ENCODE results near the gene RAG2. TPM values are rescaled to one million over a fixed set of nuclear protein-coding genes. Genes with fewer than 3 reads are reported as not detected.

The RAG2 gene
- total and polyA plus RNA-seq, 2 experiments from 2014 or later = not detected

DNA sequence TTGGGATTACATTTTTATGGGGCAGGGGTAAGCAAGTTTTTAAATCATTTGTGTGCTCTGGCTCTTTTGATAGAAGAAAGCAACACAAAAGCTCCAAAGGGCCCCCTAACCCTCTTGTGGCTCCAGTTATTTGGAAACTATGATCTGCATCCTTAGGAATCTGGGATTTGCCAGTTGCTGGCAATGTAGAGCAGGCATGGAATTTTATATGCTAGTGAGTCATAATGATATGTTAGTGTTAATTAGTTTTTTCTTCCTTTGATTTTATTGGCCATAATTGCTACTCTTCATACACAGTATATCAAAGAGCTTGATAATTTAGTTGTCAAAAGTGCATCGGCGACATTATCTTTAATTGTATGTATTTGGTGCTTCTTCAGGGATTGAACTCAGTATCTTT, 20.2 kb downstream of the RAG2 start:
- Histone ChIP-seq H3K4me2 (no peak overlapping the region), H2AFZ (no peak overlapping the region), H3K27me3 (ENCODE audit: insufficient read depth) (no peaks in the 10 kb centered on the region), H3K9me2 (ENCODE audit: insufficient read depth) (no peaks in the 10 kb centered on the region), H3F3A (replicated peaks; ENCODE audit: low read depth) (no peaks in the 10 kb centered on the region), H3K79me2 (replicated peaks; ENCODE audit: insufficient read depth) (no peaks in the 10 kb centered on the region), H3K4me3 (no peak overlapping the region), H3K4me1 (ENCODE audit: insufficient read depth) (no peaks in the 10 kb centered on the region), H3K36me3 (ENCODE audit: insufficient read depth) (peaks cover 5% of the 10 kb centered on the region; the same call in 1 of the 2 replicates), H4K20me1 (replicated peaks; ENCODE audit: insufficient read depth) (no peaks in the 10 kb centered on the region), H3K27ac (ENCODE audit: low read depth) (no peak overlapping the region)
- no peak overlapping the region for H3K27ac Mint-ChIP-seq
- H3K4me3 Mint-ChIP-seq = no peak overlapping the region
- no peak for ATAC-seq
- TF ChIP-seq, protein P1, sequence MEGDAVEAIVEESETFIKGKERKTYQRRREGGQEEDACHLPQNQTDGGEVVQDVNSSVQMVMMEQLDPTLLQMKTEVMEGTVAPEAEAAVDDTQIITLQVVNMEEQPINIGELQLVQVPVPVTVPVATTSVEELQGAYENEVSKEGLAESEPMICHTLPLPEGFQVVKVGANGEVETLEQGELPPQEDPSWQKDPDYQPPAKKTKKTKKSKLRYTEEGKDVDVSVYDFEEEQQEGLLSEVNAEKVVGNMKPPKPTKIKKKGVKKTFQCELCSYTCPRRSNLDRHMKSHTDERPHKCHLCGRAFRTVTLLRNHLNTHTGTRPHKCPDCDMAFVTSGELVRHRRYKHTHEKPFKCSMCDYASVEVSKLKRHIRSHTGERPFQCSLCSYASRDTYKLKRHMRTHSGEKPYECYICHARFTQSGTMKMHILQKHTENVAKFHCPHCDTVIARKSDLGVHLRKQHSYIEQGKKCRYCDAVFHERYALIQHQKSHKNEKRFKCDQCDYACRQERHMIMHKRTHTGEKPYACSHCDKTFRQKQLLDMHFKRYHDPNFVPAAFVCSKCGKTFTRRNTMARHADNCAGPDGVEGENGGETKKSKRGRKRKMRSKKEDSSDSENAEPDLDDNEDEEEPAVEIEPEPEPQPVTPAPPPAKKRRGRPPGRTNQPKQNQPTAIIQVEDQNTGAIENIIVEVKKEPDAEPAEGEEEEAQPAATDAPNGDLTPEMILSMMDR (conservative IDR thresholded peaks at IDR 0.05; ENCODE audit: low read depth in 2 of 2) = no peak
- DNase-seq (ENCODE audit: low spot score) = no peak
- H3K9me3 Mint-ChIP-seq = peaks cover 22% of the 10 kb centered on the region
- H3K36me3 Mint-ChIP-seq (ENCODE audit: low read depth) = peaks cover 15% of the 10 kb centered on the region
- no peaks in the 10 kb centered on the region for H3K4me1 Mint-ChIP-seq
- H3K27me3 Mint-ChIP-seq (ENCODE audit: insufficient read depth, low read depth, poor library complexity) = peaks cover 3% of the 10 kb centered on the region

DNA sequence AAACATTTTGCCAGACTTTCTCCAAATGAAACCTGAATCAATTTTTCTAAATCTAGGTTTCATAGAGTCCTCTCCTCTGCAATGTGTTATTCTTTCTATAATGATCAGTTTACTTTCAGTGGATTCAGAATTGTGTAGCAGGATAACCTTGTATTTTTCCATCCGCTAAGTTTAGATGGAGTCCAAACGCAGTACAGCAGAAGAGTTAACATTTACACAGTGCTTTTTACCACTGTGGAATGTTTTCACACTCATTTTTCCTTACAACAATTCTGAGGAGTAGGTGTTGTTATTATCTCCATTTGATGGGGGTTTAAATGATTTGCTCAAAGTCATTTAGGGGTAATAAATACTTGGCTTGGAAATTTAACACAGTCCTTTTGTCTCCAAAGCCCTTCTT, 20.7 kb downstream of the RAG2 start:
- no peak overlapping the region for H3K4me3 Mint-ChIP-seq
- Histone ChIP-seq H3K9me2 (ENCODE audit: insufficient read depth) (no peaks in the 10 kb centered on the region), H3K4me3 (no peak overlapping the region), H3K4me1 (ENCODE audit: insufficient read depth) (no peaks in the 10 kb centered on the region), H2AFZ (no peak overlapping the region), H3F3A (replicated peaks; ENCODE audit: low read depth) (no peaks in the 10 kb centered on the region), H3K27ac (ENCODE audit: low read depth) (no peak overlapping the region), H3K79me2 (replicated peaks; ENCODE audit: insufficient read depth) (no peaks in the 10 kb centered on the region), H4K20me1 (replicated peaks; ENCODE audit: insufficient read depth) (no peaks in the 10 kb centered on the region), H3K36me3 (ENCODE audit: insufficient read depth) (peaks cover 2% of the 10 kb centered on the region; the same call in 1 of the 2 replicates), H3K4me2 (no peak overlapping the region), H3K27me3 (ENCODE audit: insufficient read depth) (no peaks in the 10 kb centered on the region)
- no peak for DNase-seq (ENCODE audit: low spot score)
- H3K27me3 Mint-ChIP-seq (ENCODE audit: insufficient read depth, low read depth, poor library complexity) = peaks cover 3% of the 10 kb centered on the region
- H3K9me3 Mint-ChIP-seq = peaks cover 20% of the 10 kb centered on the region
- TF ChIP-seq, protein P1 (conservative IDR thresholded peaks at IDR 0.05; ENCODE audit: low read depth in 2 of 2) = no peak
- no peak for TF ChIP-seq NANOG (IDR thresholded peaks at IDR 0.05; ENCODE audit: borderline replicate concordance)
- TF ChIP-seq, protein P2, sequence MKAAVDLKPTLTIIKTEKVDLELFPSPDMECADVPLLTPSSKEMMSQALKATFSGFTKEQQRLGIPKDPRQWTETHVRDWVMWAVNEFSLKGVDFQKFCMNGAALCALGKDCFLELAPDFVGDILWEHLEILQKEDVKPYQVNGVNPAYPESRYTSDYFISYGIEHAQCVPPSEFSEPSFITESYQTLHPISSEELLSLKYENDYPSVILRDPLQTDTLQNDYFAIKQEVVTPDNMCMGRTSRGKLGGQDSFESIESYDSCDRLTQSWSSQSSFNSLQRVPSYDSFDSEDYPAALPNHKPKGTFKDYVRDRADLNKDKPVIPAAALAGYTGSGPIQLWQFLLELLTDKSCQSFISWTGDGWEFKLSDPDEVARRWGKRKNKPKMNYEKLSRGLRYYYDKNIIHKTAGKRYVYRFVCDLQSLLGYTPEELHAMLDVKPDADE (IDR thresholded peaks at IDR 0.05) = no peak
- no peak for TF ChIP-seq ZNF331 (CRISPR knock-in tag; IDR thresholded peaks at IDR 0.05; ENCODE audit: low read depth)
- TF ChIP-seq EZH2phosphoT487 (IDR thresholded peaks at IDR 0.05; ENCODE audit: unreplicated experiment) = no peak
- TF ChIP-seq ZNF114 (CRISPR knock-in tag; IDR thresholded peaks at IDR 0.05) = no peak
- no peak for TF ChIP-seq JUNB (IDR thresholded peaks at IDR 0.05; ENCODE audit: unreplicated experiment)
- no peak for TF ChIP-seq POLR2AphosphoS5 (IDR thresholded peaks at IDR 0.05; ENCODE audit: low read depth)
- no peak for TF ChIP-seq STAT1 (IDR thresholded peaks at IDR 0.05; ENCODE audit: unreplicated experiment)
- H3K36me3 Mint-ChIP-seq (ENCODE audit: low read depth) = peaks cover 14% of the 10 kb centered on the region
- H3K4me1 Mint-ChIP-seq = no peaks in the 10 kb centered on the region
- ATAC-seq = no peak
- no peak overlapping the region for H3K27ac Mint-ChIP-seq
